Immature natural killer cell (primary cell): ENCODE data around the gene TMPRSS13. TPM values are rescaled to one million over a fixed set of nuclear protein-coding genes. Genes with fewer than 3 reads are reported as not detected.

Experiments used
- DNase-seq, 3 donors: peaks; one replicate each; pipeline ENCODE4 v3.0.0; 2022; ENCODE audit warnings: mixed read lengths in 1 of 3
- H3K27ac Mint-ChIP-seq, 6 donors: one replicate each; pipeline ENCODE4 v1.8.0; 2020; ENCODE audit warnings: mixed read lengths in 6 of 6, mild to moderate bottlenecking in 5 of 6, inconsistent platforms in 4 of 6, moderate library complexity in 3 of 6
- H3K27me3 Mint-ChIP-seq, 3 donors: one replicate each; pipeline ENCODE4 v1.8.0; 2020 to 2021; ENCODE audit warnings: low read depth in 3 of 3, mild to moderate bottlenecking in 3 of 3, mixed read lengths in 3 of 3, moderate library complexity in 3 of 3, inconsistent platforms in 1 of 3
- H3K36me3 Mint-ChIP-seq, 3 donors: one replicate each; pipeline ENCODE4 v1.8.0; 2020; ENCODE audit warnings: mixed read lengths in 3 of 3, inconsistent platforms in 2 of 3, mild to moderate bottlenecking in 2 of 3
- H3K4me1 Mint-ChIP-seq, 2 donors: one replicate each; pipeline ENCODE4 v1.8.0; 2020; ENCODE audit warnings: inconsistent platforms in 2 of 2, mild to moderate bottlenecking in 2 of 2, mixed read lengths in 2 of 2, moderate library complexity in 1 of 2
- H3K4me3 Mint-ChIP-seq, 5 donors: one replicate each; pipeline ENCODE4 v1.8.0; 2020; ENCODE audit warnings: mild to moderate bottlenecking in 5 of 5, mixed read lengths in 5 of 5, inconsistent platforms in 3 of 5, moderate library complexity in 3 of 5
- H3K9me3 Mint-ChIP-seq, 6 donors: one replicate each; pipeline ENCODE4 v1.8.0; 2020; ENCODE audit warnings: mild to moderate bottlenecking in 6 of 6, mixed read lengths in 6 of 6, inconsistent platforms in 4 of 6, moderate library complexity in 3 of 6
- polyA plus RNA-seq, 3 donors: library from polyadenylated mRNA; unstranded; fragments of 300-500 nt; fragmentation: Illumina TruSeq; gene quantifications; one replicate each; pipeline ENCODE4 v1.2.3, GENCODE V29; 2021

The TMPRSS13 gene
- polyA plus RNA-seq, 3 donors from 2014 or later: 0.20 to 0.31 TPM; not detected in 1

GRCh38 chr11:117946842-117947526 is 17.8 kb upstream of the TMPRSS13 start:
- Mint-ChIP-seq H3K27ac (peak overlapping the region in 4 of 6 donors; percentile 51 to 77 (median 68)), H3K4me1 (peaks cover 46 to 56% of the 10 kb centered on the region in 2 donors), H3K4me3 (peak overlapping the region in 1 of 5 donors; percentile 44), H3K36me3 (no peaks in the 10 kb centered on the region), H3K9me3 (no peaks in the 10 kb centered on the region), H3K27me3 (peaks cover 2 to 7% (median 5%) of the 10 kb centered on the region in 3 donors)
- DNase-seq: peak; percentile 74 to 77 (median 76)

- Mint-ChIP-seq H3K4me1 (peaks cover 39 to 54% of the 10 kb centered on the region in 2 donors), H3K4me3 (no peak overlapping the region), H3K27ac (no peak overlapping the region), H3K9me3 (no peaks in the 10 kb centered on the region), H3K27me3 (peaks cover 2 to 5% (median 5%) of the 10 kb centered on the region in 3 donors), H3K36me3 (no peaks in the 10 kb centered on the region)
- no peak for DNase-seq
These were observed 17.1 kb upstream of the TMPRSS13 start for GRCh38 chr11:117946156-117946841.

GRCh38 chr11:117945047-117945810 is 16.0 kb upstream of the TMPRSS13 start:
- no peak for DNase-seq
- Mint-ChIP-seq H3K36me3 (no peaks in the 10 kb centered on the region), H3K9me3 (no peaks in the 10 kb centered on the region), H3K27me3 (peaks cover 2 to 5% (median 5%) of the 10 kb centered on the region in 3 donors), H3K4me3 (no peak overlapping the region), H3K4me1 (peaks cover 28 to 43% of the 10 kb centered on the region in 2 donors), H3K27ac (peak overlapping the region in 1 of 6 donors; percentile 6)

GRCh38 chr11:117944554-117944953 is 15.4 kb upstream of the TMPRSS13 start:
- Mint-ChIP-seq H3K27me3 (peaks cover 2 to 5% (median 5%) of the 10 kb centered on the region in 3 donors), H3K4me3 (no peak overlapping the region), H3K4me1 (peaks cover 21 to 36% of the 10 kb centered on the region in 2 donors), H3K27ac (no peak overlapping the region), H3K36me3 (no peaks in the 10 kb centered on the region), H3K9me3 (no peaks in the 10 kb centered on the region)
- DNase-seq: no peak

- Mint-ChIP-seq H3K4me3 (no peak overlapping the region), H3K27ac (peak overlapping the region in 1 of 6 donors; percentile 23), H3K4me1 (peaks cover 4 to 15% of the 10 kb centered on the region in 2 donors), H3K36me3 (no peaks in the 10 kb centered on the region), H3K9me3 (no peaks in the 10 kb centered on the region), H3K27me3 (peaks cover 2 to 5% (median 5%) of the 10 kb centered on the region in 3 donors)
- no peak for DNase-seq
These were observed 12.9 kb upstream of the TMPRSS13 start for GRCh38 chr11:117941976-117942654.

GRCh38 chr11:117941163-117941707 is 12.0 kb upstream of the TMPRSS13 start:
- Mint-ChIP-seq H3K4me1 (peaks cover 0 to 10% of the 10 kb centered on the region in 2 donors), H3K27ac (no peak overlapping the region), H3K4me3 (no peak overlapping the region), H3K36me3 (no peaks in the 10 kb centered on the region), H3K27me3 (peaks cover 0 to 4% (median 3%) of the 10 kb centered on the region in 3 donors), H3K9me3 (no peaks in the 10 kb centered on the region)
- no peak for DNase-seq

GRCh38 chr11:117940736-117941135 is 11.5 kb upstream of the TMPRSS13 start:
- H3K36me3 Mint-ChIP-seq: no peaks in the 10 kb centered on the region
- H3K9me3 Mint-ChIP-seq: no peaks in the 10 kb centered on the region
- DNase-seq: no peak
- peak overlapping the region in 1 of 6 donors; percentile 67 for H3K27ac Mint-ChIP-seq
- no peak overlapping the region for H3K4me3 Mint-ChIP-seq
- H3K4me1 Mint-ChIP-seq: peaks cover 0 to 10% of the 10 kb centered on the region in 2 donors
- H3K27me3 Mint-ChIP-seq: peaks cover 0 to 5% (median 3%) of the 10 kb centered on the region in 3 donors

- Mint-ChIP-seq H3K27ac (peak overlapping the region in 2 of 6 donors; percentile 13 to 56), H3K27me3 (peaks cover 2 to 5% (median 2%) of the 10 kb centered on the region in 3 donors), H3K36me3 (no peaks in the 10 kb centered on the region), H3K9me3 (no peaks in the 10 kb centered on the region), H3K4me3 (no peak overlapping the region), H3K4me1 (peaks cover 13 to 22% of the 10 kb centered on the region in 2 donors)
- DNase-seq: no peak
These were observed 7.8 kb upstream of the TMPRSS13 start for GRCh38 chr11:117936973-117937372.

- peaks cover 1 to 5% (median 2%) of the 10 kb centered on the region in 3 donors for H3K27me3 Mint-ChIP-seq
- H3K4me1 Mint-ChIP-seq: peaks cover 35 to 41% of the 10 kb centered on the region in 2 donors
- H3K9me3 Mint-ChIP-seq: no peaks in the 10 kb centered on the region
- no peak overlapping the region for H3K4me3 Mint-ChIP-seq
- no peak for DNase-seq
- no peak overlapping the region for H3K27ac Mint-ChIP-seq
- H3K36me3 Mint-ChIP-seq: no peaks in the 10 kb centered on the region
These were observed 5.5 kb upstream of the TMPRSS13 start for GRCh38 chr11:117934526-117935307.

- no peak overlapping the region for H3K4me3 Mint-ChIP-seq
These were observed 4.7 kb upstream of the TMPRSS13 start for GRCh38 chr11:117933930-117934329.

GRCh38 chr11:117933475-117933874 is 4.3 kb upstream of the TMPRSS13 start:
- H3K27me3 Mint-ChIP-seq: peaks cover 1 to 3% (median 2%) of the 10 kb centered on the region in 3 donors
- H3K36me3 Mint-ChIP-seq: no peaks in the 10 kb centered on the region
- H3K27ac Mint-ChIP-seq: peak overlapping the region in 1 of 6 donors; percentile 10
- H3K9me3 Mint-ChIP-seq: no peaks in the 10 kb centered on the region
- H3K4me3 Mint-ChIP-seq: no peak overlapping the region
- DNase-seq: no peak
- peaks cover 43 to 50% of the 10 kb centered on the region in 2 donors for H3K4me1 Mint-ChIP-seq

More at GRCh38 chr11:117933930-117934329, 4.7 kb upstream of the TMPRSS13 start:
- Mint-ChIP-seq H3K36me3 (no peaks in the 10 kb centered on the region), H3K27me3 (peaks cover 1 to 3% (median 2%) of the 10 kb centered on the region in 3 donors), H3K27ac (no peak overlapping the region), H3K9me3 (no peaks in the 10 kb centered on the region), H3K4me1 (peaks cover 39 to 45% of the 10 kb centered on the region in 2 donors)
- no peak for DNase-seq

- H3K27me3 Mint-ChIP-seq: peaks cover 1 to 3% (median 2%) of the 10 kb centered on the region in 3 donors
- no peaks in the 10 kb centered on the region for H3K36me3 Mint-ChIP-seq
- H3K4me3 Mint-ChIP-seq: peak overlapping the region in 2 of 5 donors; percentile 31 to 39
- no peak for DNase-seq
- H3K9me3 Mint-ChIP-seq: no peaks in the 10 kb centered on the region
- H3K27ac Mint-ChIP-seq: peak overlapping the region in 3 of 6 donors; percentile 4 to 36 (median 5)
- H3K4me1 Mint-ChIP-seq: peaks cover 46 to 55% of the 10 kb centered on the region in 2 donors
These were observed 3.7 kb upstream of the TMPRSS13 start for GRCh38 chr11:117932947-117933346.
